Measurements from ENCODE around the gene GAS2L2. TPM values are rescaled to one million over a fixed set of nuclear protein-coding genes. Genes with fewer than 3 reads are reported as not detected.

The GAS2L2 gene
- total RNA-seq, 2 donors from 2014 or later, result not detected

DNA sequence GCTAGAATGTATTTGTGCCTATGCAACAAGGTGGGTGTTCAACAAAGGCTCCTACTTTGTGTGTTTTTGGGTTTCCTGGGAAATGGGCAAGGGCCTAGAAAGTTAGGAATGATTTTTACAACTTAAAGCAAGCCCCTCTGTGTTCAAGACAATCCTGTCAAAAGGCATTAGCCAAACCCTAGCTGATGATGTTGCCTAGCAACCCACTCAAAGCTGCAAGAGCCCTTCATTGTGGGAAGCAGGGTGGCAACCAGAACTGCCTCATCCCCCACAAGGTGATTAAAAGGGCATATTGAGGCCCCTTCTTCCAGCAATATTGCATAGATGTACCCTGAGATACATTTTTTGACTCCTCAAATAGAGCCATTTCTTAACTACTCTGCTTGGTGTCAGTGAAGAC is 37.6 kb downstream of the GAS2L2 start:
- no peaks in the 10 kb centered on the region for H3K9me3 ChIP-seq
- H3K27me3 ChIP-seq, result no peaks in the 10 kb centered on the region
- peaks cover 35% of the 10 kb centered on the region for H3K4me1 ChIP-seq
- H3K36me3 ChIP-seq (replicated peaks in 1 of 2; ENCODE audit: insufficient read depth in 1 of 2, low read depth in 2 of 2), result no peaks in the 10 kb centered on the region
- TF ChIP-seq, protein P1, sequence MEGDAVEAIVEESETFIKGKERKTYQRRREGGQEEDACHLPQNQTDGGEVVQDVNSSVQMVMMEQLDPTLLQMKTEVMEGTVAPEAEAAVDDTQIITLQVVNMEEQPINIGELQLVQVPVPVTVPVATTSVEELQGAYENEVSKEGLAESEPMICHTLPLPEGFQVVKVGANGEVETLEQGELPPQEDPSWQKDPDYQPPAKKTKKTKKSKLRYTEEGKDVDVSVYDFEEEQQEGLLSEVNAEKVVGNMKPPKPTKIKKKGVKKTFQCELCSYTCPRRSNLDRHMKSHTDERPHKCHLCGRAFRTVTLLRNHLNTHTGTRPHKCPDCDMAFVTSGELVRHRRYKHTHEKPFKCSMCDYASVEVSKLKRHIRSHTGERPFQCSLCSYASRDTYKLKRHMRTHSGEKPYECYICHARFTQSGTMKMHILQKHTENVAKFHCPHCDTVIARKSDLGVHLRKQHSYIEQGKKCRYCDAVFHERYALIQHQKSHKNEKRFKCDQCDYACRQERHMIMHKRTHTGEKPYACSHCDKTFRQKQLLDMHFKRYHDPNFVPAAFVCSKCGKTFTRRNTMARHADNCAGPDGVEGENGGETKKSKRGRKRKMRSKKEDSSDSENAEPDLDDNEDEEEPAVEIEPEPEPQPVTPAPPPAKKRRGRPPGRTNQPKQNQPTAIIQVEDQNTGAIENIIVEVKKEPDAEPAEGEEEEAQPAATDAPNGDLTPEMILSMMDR (IDR thresholded peaks at IDR 0.05), result no peak
- TF ChIP-seq POLR2A (IDR thresholded peaks at IDR 0.05), result no peak
- ATAC-seq (no peak), DNase-seq (no peak)
- H3K27ac ChIP-seq, result peak overlapping the region in 1 of 4 donors; percentile 71
- no peak overlapping the region for H3K4me3 ChIP-seq
- intact Hi-C loops (cut with DNase I), result no loop called here

DNA sequence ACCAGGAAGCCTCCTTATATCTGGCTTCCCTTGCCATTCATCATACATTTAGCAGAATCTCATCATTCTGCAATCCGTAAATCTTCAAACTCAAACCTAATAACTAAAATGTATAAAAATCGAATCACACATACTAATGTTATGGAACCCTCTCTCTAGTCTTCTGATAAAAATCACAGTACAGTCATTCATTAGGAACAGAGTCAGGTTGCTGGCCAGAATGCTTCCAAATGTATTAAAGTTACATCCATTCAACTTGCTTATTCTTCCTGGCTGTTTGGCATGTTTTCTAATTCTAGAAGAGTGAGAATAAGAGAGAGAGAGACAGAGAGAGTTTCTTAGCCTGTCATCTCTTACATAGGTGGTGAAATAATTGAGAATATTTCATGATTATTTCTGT is 38.1 kb downstream of the GAS2L2 start:
- WGBS, 2 donors, result 65 to 71% methylated on average over 2 of the region's 2 CpGs
- no peak overlapping the region for H3K27ac ChIP-seq

DNA sequence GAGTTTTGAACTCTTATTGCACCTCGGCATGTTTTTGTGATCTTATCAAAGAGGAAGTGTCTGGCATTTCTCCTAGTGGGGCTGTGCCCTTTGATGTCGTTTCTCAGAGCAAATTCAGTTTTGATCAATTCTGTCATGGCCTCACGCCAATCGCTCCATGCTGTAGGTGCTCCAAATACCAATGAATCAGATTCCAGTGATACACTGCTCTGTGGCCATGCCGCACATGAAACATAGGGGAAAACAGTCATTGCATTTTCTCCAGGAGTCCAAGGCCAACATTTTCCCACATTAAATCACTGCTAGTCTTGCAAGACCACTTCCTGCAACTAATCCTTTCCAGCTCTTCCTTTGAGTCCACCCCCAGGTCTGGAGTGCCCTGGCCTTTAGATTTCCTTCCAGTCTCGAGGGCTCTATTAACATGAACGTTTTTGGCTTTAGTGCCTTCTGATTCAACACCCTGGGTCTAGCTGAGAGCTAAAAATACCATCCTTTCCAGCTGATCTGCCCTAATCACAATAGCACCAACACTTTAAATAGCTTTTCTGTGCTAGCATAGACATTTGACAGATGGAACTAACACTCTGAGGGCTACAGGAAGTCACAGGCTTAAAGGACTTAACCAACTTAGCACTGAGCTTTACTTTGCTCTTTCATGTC is 39.8 kb downstream of the GAS2L2 start:
- Histone ChIP-seq H3K9me3 (no peaks in the 10 kb centered on the region), H3K27me3 (no peaks in the 10 kb centered on the region), H3K4me1 (peaks cover 48% of the 10 kb centered on the region), H3K36me3 (replicated peaks in 1 of 2; ENCODE audit: insufficient read depth in 1 of 2, low read depth in 2 of 2) (no peaks in the 10 kb centered on the region), H3K4me3 (no peak overlapping the region), H3K27ac (peak overlapping the region; percentile 10 to 72 (median 56))
- WGBS, 2 donors, result 25 to 28% methylated on average over 7 of the region's 7 CpGs
- intact Hi-C loops (cut with DNase I), result no loop called here
- peak; percentile 55 to 72 (median 66) for DNase-seq
- peak; percentile 59 for ATAC-seq
- TF ChIP-seq, protein P1 (IDR thresholded peaks at IDR 0.05), result no peak
- TF ChIP-seq POLR2A (IDR thresholded peaks at IDR 0.05), result no peak

More for the DNA sequence above, 38.1 kb downstream of the GAS2L2 start:
- DNase-seq, result no peak
- Histone ChIP-seq H3K9me3 (no peaks in the 10 kb centered on the region), H3K27me3 (no peaks in the 10 kb centered on the region), H3K4me3 (no peak overlapping the region), H3K36me3 (replicated peaks in 1 of 2; ENCODE audit: insufficient read depth in 1 of 2, low read depth in 2 of 2) (no peaks in the 10 kb centered on the region), H3K4me1 (peaks cover 36% of the 10 kb centered on the region)
- no peak for TF ChIP-seq POLR2A (IDR thresholded peaks at IDR 0.05)
- TF ChIP-seq, protein P1 (IDR thresholded peaks at IDR 0.05), result no peak
- intact Hi-C loops (cut with DNase I), result no loop called here
- no peak for ATAC-seq

DNA sequence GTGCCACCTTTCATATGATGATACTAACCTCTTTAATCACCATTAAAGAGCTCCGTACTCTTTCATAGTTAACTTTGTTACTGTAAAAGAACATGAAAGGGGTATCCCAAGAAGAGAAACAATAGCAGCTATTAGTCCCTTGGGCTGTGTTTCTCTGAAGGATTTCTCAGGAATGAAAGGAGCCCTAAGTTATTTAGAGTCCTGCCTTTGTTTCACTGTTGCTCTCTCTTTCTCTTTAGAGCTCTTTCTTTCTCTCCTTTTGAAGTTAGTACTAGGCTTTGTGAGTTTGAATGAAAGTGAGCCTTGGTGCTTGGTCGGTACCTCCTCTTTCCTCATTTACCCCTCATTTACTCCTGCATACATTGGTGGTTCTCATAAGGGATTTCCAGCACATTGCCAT is 42.1 kb downstream of the GAS2L2 start:
- H3K4me1 ChIP-seq, result peaks cover 58% of the 10 kb centered on the region
- DNase-seq, result no peak
- no peak overlapping the region for H3K4me3 ChIP-seq
- no peaks in the 10 kb centered on the region for H3K27me3 ChIP-seq
- H3K27ac ChIP-seq, result no peak overlapping the region
- ATAC-seq, result no peak
- WGBS, 2 donors, result 95 to 98% methylated on average over 2 of the region's 2 CpGs
- intact Hi-C loops (cut with DNase I), result no loop called here
- TF ChIP-seq, protein P1 (IDR thresholded peaks at IDR 0.05), result no peak
- TF ChIP-seq POLR2A (IDR thresholded peaks at IDR 0.05), result no peak
- H3K9me3 ChIP-seq, result no peaks in the 10 kb centered on the region
- no peaks in the 10 kb centered on the region for H3K36me3 ChIP-seq (replicated peaks in 1 of 2; ENCODE audit: insufficient read depth in 1 of 2, low read depth in 2 of 2)

DNA sequence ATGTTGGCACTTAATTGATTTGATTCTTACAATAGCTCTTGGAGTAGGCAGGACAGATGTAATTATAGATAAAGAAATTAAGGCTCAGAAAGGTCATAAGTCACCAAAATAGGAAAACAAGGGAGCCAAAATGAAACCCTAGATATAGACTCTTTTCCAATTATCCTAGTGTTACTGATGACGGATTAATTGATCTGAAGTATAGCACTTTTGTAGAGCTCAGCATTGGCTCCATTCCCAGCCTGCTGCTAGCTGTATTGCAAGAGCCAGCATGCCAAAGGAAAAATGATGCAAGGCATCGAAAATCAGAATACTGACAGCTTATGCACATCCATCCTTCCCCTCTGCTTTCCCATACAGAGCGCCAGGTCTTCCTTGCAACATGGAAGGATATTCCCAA is 43.2 kb downstream of the GAS2L2 start:
- ATAC-seq, result no peak
- DNase-seq, result peak in 1 of 4 donors; percentile 15
- Histone ChIP-seq H3K4me1 (peaks cover 58% of the 10 kb centered on the region), H3K27me3 (no peaks in the 10 kb centered on the region), H3K4me3 (no peak overlapping the region), H3K27ac (peak overlapping the region in 1 of 4 donors; percentile 58), H3K36me3 (replicated peaks in 1 of 2; ENCODE audit: insufficient read depth in 1 of 2, low read depth in 2 of 2) (no peaks in the 10 kb centered on the region), H3K9me3 (no peaks in the 10 kb centered on the region)
- intact Hi-C loops (cut with DNase I), result no loop called here
- WGBS, 2 donors, result 62 to 73% methylated on average over 3 of the region's 3 CpGs
- TF ChIP-seq, protein P1 (IDR thresholded peaks at IDR 0.05), result no peak
- TF ChIP-seq POLR2A (IDR thresholded peaks at IDR 0.05), result no peak
